ENCODE results near the gene THOP1. TPM values are rescaled to one million over a fixed set of nuclear protein-coding genes. Genes with fewer than 3 reads are reported as not detected.
"Not testable (repeated sequence)": the region's sequence is repeated elsewhere in the genome, so short reads cannot be mapped to it uniquely, and the experiment has no call there.

The THOP1 gene
- total RNA-seq, 1 experiment from 2014 or later: 114 TPM

DNA sequence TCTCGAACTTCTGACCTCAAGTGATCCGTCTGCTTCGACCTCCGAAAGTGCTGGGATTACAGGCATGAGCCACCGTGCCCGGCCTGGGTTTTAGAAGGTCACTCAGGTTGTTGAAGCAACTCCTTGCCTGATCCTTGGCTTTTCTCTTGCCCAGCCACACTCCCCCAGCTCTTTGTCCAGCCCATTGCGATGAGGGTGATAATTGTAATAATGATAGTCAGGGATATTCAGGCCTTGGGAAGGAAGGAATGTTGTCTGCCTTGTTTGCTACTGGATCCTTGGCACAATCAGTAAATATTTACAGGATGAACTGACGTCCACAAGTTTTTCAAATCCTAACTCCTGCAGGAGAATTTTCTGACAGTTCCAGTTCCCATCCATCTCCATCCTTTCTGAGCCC, 1.8 kb downstream of the THOP1 start:
- no peak overlapping the region for H3K27ac ChIP-seq
- H3K9me3 ChIP-seq (replicated peaks): no peaks in the 10 kb centered on the region
- H3K4me1 ChIP-seq: 0 out of 2 replicates have a peak, but pooled peaks cover 3% of the 10 kb centered on the region
- no peak overlapping the region for H3K4me3 ChIP-seq
- no peaks in the 10 kb centered on the region for H3K27me3 ChIP-seq
- peaks cover 12% of the 10 kb centered on the region; the same call in 1 of the 2 replicates for H3K36me3 ChIP-seq
- no peak for DNase-seq

GRCh38 chr19:2788237-2788636, 2.9 kb downstream of the THOP1 start:
- Histone ChIP-seq H3K4me1 (0 out of 2 replicates have a peak, but pooled peaks cover 3% of the 10 kb centered on the region), H3K27me3 (no peaks in the 10 kb centered on the region), H3K27ac (no peak overlapping the region), H3K4me3 (no peak overlapping the region), H3K36me3 (peaks cover 19% of the 10 kb centered on the region), H3K9me3 (replicated peaks) (no peaks in the 10 kb centered on the region)
- DNase-seq: no peak

GRCh38 chr19:2790194-2790556, 4.9 kb downstream of the THOP1 start:
- DNase-seq: no peak
- H3K27ac ChIP-seq: no peak overlapping the region
- no peaks in the 10 kb centered on the region for H3K9me3 ChIP-seq (replicated peaks)
- peaks cover 35% of the 10 kb centered on the region for H3K36me3 ChIP-seq
- no peaks in the 10 kb centered on the region for H3K27me3 ChIP-seq
- no peaks in the 10 kb centered on the region for H3K4me1 ChIP-seq
- no peak overlapping the region for H3K4me3 ChIP-seq

DNA sequence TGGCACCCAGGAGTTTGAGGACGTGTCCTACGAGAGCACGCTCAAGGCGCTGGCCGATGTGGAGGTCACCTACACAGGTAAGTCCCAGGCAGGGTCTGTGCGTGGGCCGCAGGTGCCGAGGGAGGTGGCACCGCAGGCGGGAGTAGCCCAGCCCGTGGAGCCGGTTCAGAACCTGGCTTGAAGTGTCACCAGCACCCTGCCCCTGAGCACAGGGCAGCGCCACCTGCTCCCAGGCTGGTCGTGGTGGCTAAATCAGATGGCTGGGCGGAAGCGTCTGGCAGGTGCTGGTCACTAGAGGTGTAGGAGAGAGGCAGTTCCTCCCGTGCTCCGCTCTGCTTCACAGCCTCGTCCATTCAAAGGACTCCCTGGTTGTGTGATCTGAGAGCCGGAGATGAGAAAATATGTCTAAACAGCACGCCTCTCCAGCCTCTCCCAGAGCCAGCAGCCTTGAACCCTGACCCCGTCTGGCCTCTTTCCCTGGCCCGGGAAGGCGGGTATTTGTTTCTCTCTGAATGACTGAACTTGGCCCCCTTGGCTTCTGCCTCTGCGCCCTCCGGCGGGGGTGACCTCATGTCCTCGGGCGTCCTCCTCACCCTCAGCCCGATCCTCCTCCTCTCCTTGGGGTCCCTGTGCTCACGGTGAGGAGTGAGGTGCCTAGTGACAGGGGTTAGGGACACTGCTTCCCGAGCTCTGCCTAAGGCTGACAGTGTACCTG, 5.4 kb downstream of the THOP1 start:
- peaks cover 41% of the 10 kb centered on the region for H3K36me3 ChIP-seq

GRCh38 chr19:2791440-2791839, 6.1 kb downstream of the THOP1 start:
- H3K27me3 ChIP-seq: no peaks in the 10 kb centered on the region
- no peaks in the 10 kb centered on the region for H3K4me1 ChIP-seq
- H3K36me3 ChIP-seq: peaks cover 47% of the 10 kb centered on the region
- no peak for DNase-seq
- H3K4me3 ChIP-seq: no peak overlapping the region
- H3K9me3 ChIP-seq (replicated peaks): no peaks in the 10 kb centered on the region
- H3K27ac ChIP-seq: no peak overlapping the region

More for the DNA sequence above, 5.4 kb downstream of the THOP1 start:
- Histone ChIP-seq H3K9me3 (replicated peaks) (no peaks in the 10 kb centered on the region), H3K4me3 (no peak overlapping the region), H3K27ac (no peak overlapping the region), H3K4me1 (no peaks in the 10 kb centered on the region), H3K27me3 (no peaks in the 10 kb centered on the region)
- no peak for DNase-seq

DNA sequence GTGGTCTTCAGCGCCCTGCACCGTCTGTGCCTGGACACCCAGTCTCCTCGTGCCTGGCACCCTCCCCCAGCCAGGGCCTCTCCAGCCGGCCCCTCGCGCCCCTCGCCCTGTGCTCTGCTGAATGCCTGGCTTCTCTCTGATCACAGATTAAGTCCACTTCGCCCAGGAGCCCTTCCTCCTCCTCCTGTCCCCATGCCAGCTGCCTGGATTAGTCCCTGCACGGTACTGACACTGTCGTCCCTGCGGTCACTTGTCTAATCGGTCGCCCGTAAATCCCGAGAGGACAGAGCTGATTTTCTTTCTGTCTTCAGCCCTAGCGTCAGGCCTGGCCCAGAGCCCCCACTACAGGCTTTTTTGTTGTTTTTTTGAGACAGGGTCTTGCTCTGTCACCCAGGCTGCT, 6.6 kb downstream of the THOP1 start:
- H3K27ac ChIP-seq: no peak overlapping the region
- no peaks in the 10 kb centered on the region for H3K4me1 ChIP-seq
- H3K36me3 ChIP-seq: peaks cover 47% of the 10 kb centered on the region

GRCh38 chr19:2792666-2793065, 7.4 kb downstream of the THOP1 start:
- peak; percentile 44 to 55 for DNase-seq
- H3K4me3 ChIP-seq: not testable (repeated sequence)
- peaks cover 50% of the 10 kb centered on the region for H3K36me3 ChIP-seq

More for the DNA sequence above, 6.6 kb downstream of the THOP1 start:
- no peak overlapping the region for H3K4me3 ChIP-seq
- no peaks in the 10 kb centered on the region for H3K9me3 ChIP-seq (replicated peaks)
- H3K27me3 ChIP-seq: no peaks in the 10 kb centered on the region
- DNase-seq: no peak

GRCh38 chr19:2793126-2793525, 7.8 kb downstream of the THOP1 start:
- no peaks in the 10 kb centered on the region for H3K4me1 ChIP-seq
- H3K27me3 ChIP-seq: no peaks in the 10 kb centered on the region
- H3K36me3 ChIP-seq: peaks cover 55% of the 10 kb centered on the region
- H3K4me3 ChIP-seq: no peak overlapping the region
- peak; percentile 67 to 71 for DNase-seq
- H3K9me3 ChIP-seq (replicated peaks): no peaks in the 10 kb centered on the region
- H3K27ac ChIP-seq: peak overlapping the region; percentile 56

More at GRCh38 chr19:2792666-2793065, 7.4 kb downstream of the THOP1 start:
- H3K27me3 ChIP-seq; H3K4me1 ChIP-seq; H3K9me3 ChIP-seq (replicated peaks): not testable (repeated sequence)
- H3K27ac ChIP-seq: peak overlapping the region; percentile 56

DNA sequence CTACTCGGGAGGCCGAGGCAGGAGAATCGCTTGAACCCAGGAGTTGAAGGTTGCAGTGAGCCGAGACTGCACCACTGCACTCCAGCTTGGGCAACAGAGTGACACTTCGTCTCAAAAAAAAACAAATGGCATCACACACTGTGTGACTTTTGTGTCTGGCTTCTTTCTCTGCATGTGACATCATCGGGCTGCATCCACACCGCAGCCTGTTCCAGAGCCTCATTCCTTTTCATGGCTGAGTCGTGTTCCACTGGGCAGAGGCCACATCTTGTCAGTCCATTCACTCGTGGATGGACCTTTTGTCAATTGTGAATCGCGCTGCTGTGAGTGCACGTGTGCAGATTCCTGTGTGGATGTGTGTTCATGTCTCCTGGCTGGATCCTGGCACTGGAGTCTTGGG, 8.3 kb downstream of the THOP1 start:
- no peak for DNase-seq
- Histone ChIP-seq H3K4me3 (no peak overlapping the region), H3K27me3 (no peaks in the 10 kb centered on the region), H3K9me3 (replicated peaks) (no peaks in the 10 kb centered on the region), H3K4me1 (no peaks in the 10 kb centered on the region), H3K36me3 (peaks cover 58% of the 10 kb centered on the region), H3K27ac (peak overlapping the region; percentile 56; the same call in 1 of the 2 replicates)

GRCh38 chr19:2795827-2796658, 10.7 kb downstream of the THOP1 start:
- Histone ChIP-seq H3K9me3 (replicated peaks) (no peaks in the 10 kb centered on the region), H3K27ac (no peak overlapping the region), H3K36me3 (peaks cover 71% of the 10 kb centered on the region), H3K4me1 (no peaks in the 10 kb centered on the region), H3K4me3 (no peak overlapping the region), H3K27me3 (no peaks in the 10 kb centered on the region)
- DNase-seq: no peak

- no peak overlapping the region for H3K4me3 ChIP-seq
- no peak overlapping the region for H3K27ac ChIP-seq
- H3K9me3 ChIP-seq (replicated peaks): no peaks in the 10 kb centered on the region
- no peaks in the 10 kb centered on the region for H3K4me1 ChIP-seq
- H3K36me3 ChIP-seq: peaks cover 75% of the 10 kb centered on the region
- no peaks in the 10 kb centered on the region for H3K27me3 ChIP-seq
- no peak for DNase-seq
Observed at GRCh38 chr19:2796659-2797266, 11.5 kb downstream of the THOP1 start.

DNA sequence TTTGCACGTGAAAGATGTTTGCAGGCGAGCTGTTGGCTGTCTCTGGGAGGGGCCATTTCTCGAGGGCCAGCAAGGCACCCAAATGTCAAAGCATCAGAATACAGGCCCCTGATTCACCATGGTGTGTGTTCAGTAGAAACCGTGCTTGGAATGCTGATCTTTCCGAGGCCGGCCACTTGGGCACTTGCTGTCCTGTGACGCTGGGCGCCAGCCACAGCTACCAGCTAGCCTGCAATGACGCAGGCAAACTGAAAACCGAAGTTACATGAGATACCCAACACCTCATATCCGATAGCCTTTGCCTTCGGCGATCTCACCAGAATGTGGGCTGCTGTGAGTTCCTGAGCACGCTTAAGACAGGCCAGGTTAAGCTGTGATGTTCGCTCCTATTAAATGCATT, 12.0 kb downstream of the THOP1 start:
- Histone ChIP-seq H3K27me3 (no peaks in the 10 kb centered on the region), H3K27ac (no peak overlapping the region), H3K36me3 (peaks cover 77% of the 10 kb centered on the region), H3K4me3 (no peak overlapping the region), H3K4me1 (no peaks in the 10 kb centered on the region), H3K9me3 (replicated peaks) (no peaks in the 10 kb centered on the region)
- DNase-seq: no peak

DNA sequence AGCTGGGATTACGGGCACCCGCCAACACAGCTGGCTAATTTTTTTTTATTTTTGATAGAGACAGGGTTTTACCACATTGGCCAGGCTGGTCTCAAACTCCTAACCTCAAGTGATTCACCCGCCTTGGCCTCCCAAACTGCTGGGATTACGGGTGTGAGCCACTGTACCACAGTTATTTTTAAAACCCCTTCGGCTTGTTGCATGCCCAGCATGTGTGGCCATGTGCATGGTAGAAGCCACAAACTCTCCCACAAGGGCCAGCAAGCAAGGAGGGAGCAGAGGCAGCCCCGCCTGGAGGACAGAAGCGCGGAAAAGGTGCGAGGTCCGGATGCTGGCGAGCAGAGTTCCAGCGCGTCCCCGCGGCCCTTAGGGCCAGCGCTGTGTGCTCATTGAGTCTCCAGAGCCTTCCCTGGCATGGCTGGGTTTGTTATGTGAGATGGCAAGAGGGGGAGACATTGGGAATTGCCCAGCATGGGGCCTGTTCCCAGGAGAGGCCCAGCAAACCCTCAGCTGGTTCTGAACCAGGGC, 12.9 kb downstream of the THOP1 start:
- H3K4me3 ChIP-seq: no peak overlapping the region
- H3K27me3 ChIP-seq: no peaks in the 10 kb centered on the region
- no peaks in the 10 kb centered on the region for H3K4me1 ChIP-seq
- H3K36me3 ChIP-seq: peaks cover 78% of the 10 kb centered on the region
- H3K27ac ChIP-seq: no peak overlapping the region
- no peaks in the 10 kb centered on the region for H3K9me3 ChIP-seq (replicated peaks)
- no peak for DNase-seq

- DNase-seq: no peak
- H3K36me3 ChIP-seq: peaks cover 79% of the 10 kb centered on the region
- no peak overlapping the region for H3K4me3 ChIP-seq
- no peaks in the 10 kb centered on the region for H3K27me3 ChIP-seq
- H3K4me1 ChIP-seq: no peaks in the 10 kb centered on the region
- no peaks in the 10 kb centered on the region for H3K9me3 ChIP-seq (replicated peaks)
- H3K27ac ChIP-seq: no peak overlapping the region
Observed at GRCh38 chr19:2798733-2799132, 13.4 kb downstream of the THOP1 start.

Data from SJCRH30 (cell line).